Activated CD4-positive, alpha-beta T cell treated with anti-CD3 and anti-CD28 coated beads for 1 hour (primary cell): ENCODE data around the gene DSC2.
"Not testable (repeated sequence)": the region's sequence is repeated elsewhere in the genome, so short reads cannot be mapped to it uniquely, and the experiment has no call there.

ENCODE experiments used
- DNase-seq: peaks from one replicate; pipeline ENCODE4 v3.0.0-alpha.2; 2020

DSC2 gene

GRCh38 chr18:31042084-31042405, 60.2 kb downstream of the DSC2 start:
- no peak for DNase-seq

- no peak for DNase-seq
Measured at GRCh38 chr18:31041271-31042083, 60.7 kb downstream of the DSC2 start.

GRCh38 chr18:31040686-31041270, 61.4 kb downstream of the DSC2 start:
- DNase-seq: no peak

- DNase-seq: no peak
Measured at GRCh38 chr18:31039426-31039825, 62.8 kb downstream of the DSC2 start.

GRCh38 chr18:31037686-31038085, 64.5 kb downstream of the DSC2 start:
- DNase-seq: not testable (repeated sequence)

- no peak for DNase-seq
Measured at GRCh38 chr18:31034541-31034940, 67.7 kb downstream of the DSC2 start.

GRCh38 chr18:31030574-31031278, 71.5 kb downstream of the DSC2 start:
- DNase-seq: no peak

GRCh38 chr18:31015715-31016434, 86.3 kb downstream of the DSC2 start:
- DNase-seq: no peak

- not testable (repeated sequence) for DNase-seq
Measured at GRCh38 chr18:31011455-31011854, 90.8 kb downstream of the DSC2 start.

GRCh38 chr18:31010601-31011000, 91.6 kb downstream of the DSC2 start:
- DNase-seq: no peak
